Endothelial cell of umbilical vein (primary cell): ENCODE results near the gene TNRC6B. TPM values are rescaled to one million over a fixed set of nuclear protein-coding genes. Genes with fewer than 3 reads are reported as not detected.

ENCODE experiments used
- BruUV-seq: library from RNA; stranded (reverse); fragments of 400-500 nt; replicated peaks from 2 replicates; lab custom pipeline; 2021; lab: Mats Ljungman, UMichigan
- CTCF ChIA-PET: fragments of 300-600, 350-600 bp; sonication (Branson Sonifier 250); formaldehyde crosslinking; loops from one replicate; lab custom pipeline; 2021; ENCODE audit warnings: antibody characterized with exemption, inconsistent platforms; lab: Charles Lee
- POLR2A ChIA-PET: fragments of 300-600, 350-600 bp; sonication (Branson Sonifier 250); formaldehyde crosslinking; loops from one replicate; lab custom pipeline; 2021; ENCODE audit warnings: antibody characterized with exemption, inconsistent platforms; lab: Charles Lee
- DNase-seq: peaks from one replicate; pipeline ENCODE4 v3.0.0-alpha.2; 2011; ENCODE audit warnings: low read depth, low spot score
- FAIRE-seq: peaks from 2 replicates; lab custom pipeline; 2011; peaks lifted over from hg19 to GRCh38; lab: Jason Lieb, UNC
- H2AFZ ChIP-seq: 2 replicates; pipeline ENCODE4 v1.6.0; 2012; ENCODE audit warnings: low read depth, low read length, control low read depth, inconsistent platforms
- H3K27ac ChIP-seq: 2 replicates; pipeline ENCODE4 v1.5.1; 2011; ENCODE audit warnings: low read depth, mild to moderate bottlenecking, control low read depth, low read length, moderate library complexity; ENCODE audit not compliant: insufficient read depth
- H3K27me3 ChIP-seq, 2 experiments: 2 replicates each; pipeline versions ENCODE4 v1.6.0 to v1.6.1; 2011; ENCODE audit warnings: low read length in 2 of 2, mixed read lengths in 1 of 2; ENCODE audit not compliant: control insufficient read depth in 2 of 2, insufficient read depth in 2 of 2
- H3K36me3 ChIP-seq, 2 experiments: 2 replicates in 1 of 2; 3 replicates in 1 of 2; pipeline ENCODE4 v1.5.1; 2011; ENCODE audit warnings: low read length in 2 of 2, mild to moderate bottlenecking in 1 of 2, moderate library complexity in 1 of 2; ENCODE audit not compliant: control insufficient read depth in 2 of 2, insufficient read depth in 2 of 2; ENCODE audit errors: extremely low read depth in 1 of 2
- H3K4me1 ChIP-seq: 3 replicates; pipeline ENCODE4 v1.5.1; 2011; ENCODE audit warnings: mild to moderate bottlenecking, low read length; ENCODE audit not compliant: control insufficient read depth, insufficient read depth; ENCODE audit errors: extremely low read depth
- H3K4me2 ChIP-seq: 2 replicates; pipeline ENCODE4 v1.6.1; 2011; ENCODE audit warnings: low read length, control low read depth, mixed read lengths; ENCODE audit not compliant: insufficient read depth
- H3K4me3 ChIP-seq, 3 experiments: fragments of 200-600 bp in 1 of 3; sonication (generic), shearing (Covaris generic) in 1 of 3; replicated peaks in 1 of 3; 2 replicates each; pipeline ENCODE4 v1.5.1; 2011 to 2016; ENCODE audit warnings: control low read depth in 3 of 3, low read length in 3 of 3, mild to moderate bottlenecking in 2 of 3, inconsistent platforms in 1 of 3, low read depth in 1 of 3, moderate library complexity in 1 of 3; ENCODE audit not compliant: insufficient read depth in 1 of 3
- H3K79me2 ChIP-seq: 2 replicates; pipeline ENCODE4 v1.6.0; 2012; ENCODE audit warnings: low read length, inconsistent platforms; ENCODE audit not compliant: control insufficient read depth, insufficient read depth
- H3K9ac ChIP-seq: replicated peaks from 2 replicates; pipeline ENCODE3; 2011; ENCODE audit warnings: low read length, control low read depth; ENCODE audit not compliant: insufficient read depth; ENCODE audit errors: extremely low read depth
- H3K9me1 ChIP-seq: replicated peaks from 3 replicates; pipeline ENCODE4 v1.6.0; 2011; ENCODE audit warnings: mild to moderate bottlenecking, low read length; ENCODE audit not compliant: control insufficient read depth, insufficient read depth; ENCODE audit errors: extremely low read depth
- H3K9me3 ChIP-seq: replicated peaks from 2 replicates; pipeline ENCODE4 v1.5.1; 2012; ENCODE audit warnings: low read length, inconsistent platforms; ENCODE audit not compliant: control insufficient read depth, insufficient read depth
- H4K20me1 ChIP-seq: replicated peaks from 2 replicates; pipeline ENCODE3; 2011; ENCODE audit warnings: mild to moderate bottlenecking, low read length; ENCODE audit not compliant: control insufficient read depth, insufficient read depth; ENCODE audit errors: extremely low read depth
- EZH2 ChIP-seq: IDR thresholded peaks from 2 replicates; pipeline ENCODE4 v1.6.1; 2012; ENCODE audit warnings: borderline replicate concordance, low read depth, mild to moderate bottlenecking, moderate library complexity, low read length, inconsistent platforms; ENCODE audit not compliant: severe bottlenecking
- FOS ChIP-seq: IDR thresholded peaks from 2 replicates; pipeline ENCODE4 v1.6.1; 2011; ENCODE audit warnings: mild to moderate bottlenecking, low read length, moderate library complexity, borderline replicate concordance; ENCODE audit not compliant: insufficient read depth
- GATA2 ChIP-seq: IDR thresholded peaks from 2 replicates; pipeline ENCODE4 v1.7.0; 2011; ENCODE audit warnings: low read depth, mild to moderate bottlenecking, moderate library complexity, mixed read lengths, low read length; ENCODE audit not compliant: insufficient read length, insufficient read depth
- JUN ChIP-seq: IDR thresholded peaks from 2 replicates; pipeline ENCODE4 v1.6.1; 2011; ENCODE audit warnings: borderline replicate concordance, low read depth; ENCODE audit not compliant: insufficient read length, insufficient read depth
- MYC ChIP-seq: IDR thresholded peaks from one replicate; pipeline ENCODE4 v1.6.1; 2011; ENCODE audit warnings: mild to moderate bottlenecking, low read depth, low read length
- POLR2A ChIP-seq: IDR thresholded peaks from 2 replicates; pipeline ENCODE4 v1.6.1; 2012; ENCODE audit warnings: low read depth, mild to moderate bottlenecking, control low read depth, low read length
- POLR2AphosphoS5 ChIP-seq: IDR thresholded peaks from 2 replicates; pipeline ENCODE4 v1.6.1; 2012; ENCODE audit warnings: low read depth, mild to moderate bottlenecking, control low read depth, low read length, moderate library complexity; ENCODE audit not compliant: insufficient read depth
- dilution Hi-C: fragments of 300-500 bp; cut with MboI; formaldehyde crosslinking; loops from one replicate; pipeline ENCODE4 v1.15.0; 2019; ENCODE audit warnings: low sequenced_read_pairs; ENCODE audit not compliant: extremely low pct_ligation_motif_present
- intact Hi-C: fragments of 100-400 bp; cut with micrococcal nuclease; formaldehyde crosslinking; loops from one replicate; pipeline ENCODE4 v1.10.0; 2022
- polyA plus RNA-seq, 4 experiments: library from polyadenylated mRNA; depleted of rRNA in 3 of 4; stranded (reverse) in 3 of 4; unstranded in 1 of 4; fragments of >200 nt; gene quantifications; 2 replicates each; pipeline versions ENCODE4 v1.2.1 to v1.2.3, GENCODE V29; 2011 to 2012; ENCODE audit warnings: missing spikeins in 1 of 4
- total RNA-seq: library from RNA; stranded (reverse); gene quantifications from 2 replicates; pipeline ENCODE4 v1.2.3, GENCODE V29; 2021
- TF ChIP-seq, protein P1 (sequence below), 2 donors: IDR thresholded peaks; 1 replicate in 1 of 2; 2 replicates in 1 of 2; pipeline ENCODE4 v1.5.1; 2011; ENCODE audit warnings: low read length in 2 of 2, mild to moderate bottlenecking in 2 of 2, moderate library complexity in 2 of 2, control low read depth in 1 of 2, inconsistent platforms in 1 of 2, low read depth in 1 of 2; ENCODE audit not compliant: insufficient read depth in 1 of 2; ENCODE audit errors: extremely low read depth in 1 of 2
- TF ChIP-seq, protein P2 (sequence below): IDR thresholded peaks from 2 replicates; pipeline ENCODE4 v1.6.1; 2011; ENCODE audit not compliant: insufficient read depth, insufficient read length

The TNRC6B gene
- total and polyA plus RNA-seq, 2 donors (not counting 3 experiments of a cell fraction or from before 2014, with no cell fraction given) = 10.6 to 37.2 TPM

DNA sequence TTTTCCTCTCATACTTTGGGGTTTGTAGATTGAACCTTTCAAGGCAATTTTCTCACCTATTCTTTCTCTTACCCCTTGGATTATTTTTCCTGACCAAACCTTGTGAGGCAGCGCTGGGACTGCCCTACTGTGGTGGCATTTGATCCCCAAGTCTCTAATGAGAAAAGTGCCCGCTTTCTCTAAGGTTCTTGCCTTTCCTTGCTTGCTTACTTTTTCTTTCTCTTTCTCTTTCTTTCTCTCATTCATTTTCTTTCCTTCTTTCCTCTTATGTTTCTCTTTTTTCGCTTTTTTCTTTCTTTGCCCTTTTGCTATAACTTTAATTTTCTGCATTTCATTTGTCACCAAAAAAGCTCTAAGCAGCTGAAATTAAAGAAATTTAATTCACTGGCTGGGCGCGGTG, 127.9 kb downstream of the TNRC6B start:
- H4K20me1 ChIP-seq = no peaks in the 10 kb centered on the region
- no peaks in the 10 kb centered on the region for H3K4me1 ChIP-seq
- no peak for FAIRE-seq
- no peak overlapping the region for H3K4me3 ChIP-seq
- intact Hi-C loops = no loop called here
- no peaks in the 10 kb centered on the region for H3K9me1 ChIP-seq
- no TSS peak for BruUV-seq
- POLR2A ChIA-PET = no interaction called here
- TF ChIP-seq, protein P1, sequence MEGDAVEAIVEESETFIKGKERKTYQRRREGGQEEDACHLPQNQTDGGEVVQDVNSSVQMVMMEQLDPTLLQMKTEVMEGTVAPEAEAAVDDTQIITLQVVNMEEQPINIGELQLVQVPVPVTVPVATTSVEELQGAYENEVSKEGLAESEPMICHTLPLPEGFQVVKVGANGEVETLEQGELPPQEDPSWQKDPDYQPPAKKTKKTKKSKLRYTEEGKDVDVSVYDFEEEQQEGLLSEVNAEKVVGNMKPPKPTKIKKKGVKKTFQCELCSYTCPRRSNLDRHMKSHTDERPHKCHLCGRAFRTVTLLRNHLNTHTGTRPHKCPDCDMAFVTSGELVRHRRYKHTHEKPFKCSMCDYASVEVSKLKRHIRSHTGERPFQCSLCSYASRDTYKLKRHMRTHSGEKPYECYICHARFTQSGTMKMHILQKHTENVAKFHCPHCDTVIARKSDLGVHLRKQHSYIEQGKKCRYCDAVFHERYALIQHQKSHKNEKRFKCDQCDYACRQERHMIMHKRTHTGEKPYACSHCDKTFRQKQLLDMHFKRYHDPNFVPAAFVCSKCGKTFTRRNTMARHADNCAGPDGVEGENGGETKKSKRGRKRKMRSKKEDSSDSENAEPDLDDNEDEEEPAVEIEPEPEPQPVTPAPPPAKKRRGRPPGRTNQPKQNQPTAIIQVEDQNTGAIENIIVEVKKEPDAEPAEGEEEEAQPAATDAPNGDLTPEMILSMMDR (IDR thresholded peaks at IDR 0.05; ENCODE audit: extremely low read depth in 1 of 2, insufficient read depth in 1 of 2, low read depth in 1 of 2, low read length in 2 of 2) = no peak
- TF ChIP-seq POLR2A (no peak), FOS (no peak), GATA2 (no peak), EZH2 (no peak), POLR2AphosphoS5 (no peak), JUN (no peak), MYC (no peak)
- TF ChIP-seq, protein P2, sequence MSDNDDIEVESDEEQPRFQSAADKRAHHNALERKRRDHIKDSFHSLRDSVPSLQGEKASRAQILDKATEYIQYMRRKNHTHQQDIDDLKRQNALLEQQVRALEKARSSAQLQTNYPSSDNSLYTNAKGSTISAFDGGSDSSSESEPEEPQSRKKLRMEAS = no peak
- no peak overlapping the region for H3K4me2 ChIP-seq
- no peak overlapping the region for H3K27ac ChIP-seq
- CTCF ChIA-PET = no interaction called here
- H3K36me3 ChIP-seq = peaks cover 8 to 20% of the 10 kb centered on the region in 2 experiments
- H3K79me2 ChIP-seq = no peaks in the 10 kb centered on the region
- DNase-seq = no peak
- H3K9ac ChIP-seq = no peak overlapping the region
- dilution Hi-C loops = no loop called here
- no peaks in the 10 kb centered on the region for H3K27me3 ChIP-seq
- no peak overlapping the region for H2AFZ ChIP-seq
- no peaks in the 10 kb centered on the region for H3K9me3 ChIP-seq
